Brain microvascular endothelial cell (primary cell): ENCODE results near the gene OSBPL7.

ENCODE experiments used
- DNase-seq: peaks from one replicate; pipeline ENCODE4 v3.0.0-alpha.2; 2020
- H3K27ac ChIP-seq: fragments of 250-450 bp; sonication (Bioruptor Pico); 2 replicates; pipeline ENCODE4 v1.5.1; 2020; ENCODE audit warnings: mild to moderate bottlenecking, moderate library complexity
- H3K27me3 ChIP-seq: fragments of 250-450 bp; sonication (Bioruptor Pico); replicated peaks from 2 replicates; pipeline ENCODE4 v1.5.1; 2020; ENCODE audit warnings: mild to moderate bottlenecking
- H3K36me3 ChIP-seq: fragments of 250-450 bp; sonication (Bioruptor Pico); replicated peaks from 2 replicates; pipeline ENCODE4 v1.5.1; 2020; ENCODE audit warnings: mild to moderate bottlenecking
- H3K4me3 ChIP-seq: 2 replicates; pipeline ENCODE4 v1.5.1; 2011; ENCODE audit warnings: low read depth, mild to moderate bottlenecking, control low read depth, low read length, moderate library complexity
- in situ Hi-C: cut with HindIII; loops from 2 replicates; pipeline ENCODE4 v1.10.0; 2017; ENCODE audit warnings: low sequenced_read_pairs, low pct_ligation_motif_present
- TF ChIP-seq, protein P1 (sequence below): IDR thresholded peaks from 2 replicates; pipeline ENCODE4 v1.5.1; 2011; ENCODE audit warnings: low read depth, mild to moderate bottlenecking, moderate library complexity, low read length, control low read depth, inconsistent platforms; ENCODE audit errors: missing control alignments

The OSBPL7 gene

DNA sequence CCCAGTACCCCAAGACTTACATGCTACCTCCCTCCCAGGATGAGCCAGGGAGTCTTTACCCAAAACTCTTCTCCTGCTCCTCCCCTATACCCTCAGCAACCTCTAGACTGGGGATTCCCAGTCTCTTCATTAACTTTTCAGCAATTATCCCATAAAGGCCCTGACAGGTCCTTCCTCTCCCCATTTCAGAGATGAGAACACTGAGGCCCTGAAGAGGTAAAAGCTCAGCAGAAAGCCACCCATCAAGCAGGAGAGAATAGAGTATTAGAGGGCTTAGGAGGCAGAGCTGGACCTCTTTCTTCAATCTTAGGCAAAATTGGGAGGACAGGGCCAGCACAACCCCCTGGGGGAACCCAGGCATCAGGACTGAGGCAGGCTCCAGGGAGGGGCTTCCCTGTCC, 35.2 kb upstream of the OSBPL7 start:
- H3K4me3 ChIP-seq, result no peak overlapping the region
- in situ Hi-C loops, result no loop called here
- H3K36me3 ChIP-seq, result no peaks in the 10 kb centered on the region
- DNase-seq, result no peak
- no peak overlapping the region for H3K27ac ChIP-seq
- TF ChIP-seq, protein P1, sequence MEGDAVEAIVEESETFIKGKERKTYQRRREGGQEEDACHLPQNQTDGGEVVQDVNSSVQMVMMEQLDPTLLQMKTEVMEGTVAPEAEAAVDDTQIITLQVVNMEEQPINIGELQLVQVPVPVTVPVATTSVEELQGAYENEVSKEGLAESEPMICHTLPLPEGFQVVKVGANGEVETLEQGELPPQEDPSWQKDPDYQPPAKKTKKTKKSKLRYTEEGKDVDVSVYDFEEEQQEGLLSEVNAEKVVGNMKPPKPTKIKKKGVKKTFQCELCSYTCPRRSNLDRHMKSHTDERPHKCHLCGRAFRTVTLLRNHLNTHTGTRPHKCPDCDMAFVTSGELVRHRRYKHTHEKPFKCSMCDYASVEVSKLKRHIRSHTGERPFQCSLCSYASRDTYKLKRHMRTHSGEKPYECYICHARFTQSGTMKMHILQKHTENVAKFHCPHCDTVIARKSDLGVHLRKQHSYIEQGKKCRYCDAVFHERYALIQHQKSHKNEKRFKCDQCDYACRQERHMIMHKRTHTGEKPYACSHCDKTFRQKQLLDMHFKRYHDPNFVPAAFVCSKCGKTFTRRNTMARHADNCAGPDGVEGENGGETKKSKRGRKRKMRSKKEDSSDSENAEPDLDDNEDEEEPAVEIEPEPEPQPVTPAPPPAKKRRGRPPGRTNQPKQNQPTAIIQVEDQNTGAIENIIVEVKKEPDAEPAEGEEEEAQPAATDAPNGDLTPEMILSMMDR, result no peak
- H3K27me3 ChIP-seq, result peaks cover 30% of the 10 kb centered on the region

DNA sequence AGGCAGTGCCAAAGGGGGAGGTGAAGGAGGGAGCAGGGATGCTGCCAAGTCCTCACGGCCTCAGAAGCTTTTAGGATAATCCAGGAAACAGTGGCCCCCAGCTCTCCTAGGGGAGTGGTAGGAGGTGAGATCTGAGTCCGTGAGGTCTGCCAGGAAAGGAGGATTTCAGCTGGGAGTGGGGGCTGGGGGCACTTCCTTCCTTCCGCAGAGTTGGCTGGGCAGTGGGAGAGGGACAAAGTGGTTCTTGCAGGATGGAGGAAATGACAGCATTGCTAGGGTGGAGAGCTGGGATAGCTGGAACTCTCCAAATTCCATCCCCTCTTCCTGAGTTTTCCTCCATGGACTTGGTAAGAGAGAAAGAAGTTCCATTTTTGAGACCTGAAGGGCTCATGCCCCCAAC, 34.1 kb upstream of the OSBPL7 start:
- H3K4me3 ChIP-seq, result no peak overlapping the region
- no peaks in the 10 kb centered on the region for H3K36me3 ChIP-seq
- DNase-seq, result no peak
- no peak overlapping the region for H3K27ac ChIP-seq
- in situ Hi-C loops, result no loop called here
- peaks cover 37% of the 10 kb centered on the region for H3K27me3 ChIP-seq
- TF ChIP-seq, protein P1, result no peak

DNA sequence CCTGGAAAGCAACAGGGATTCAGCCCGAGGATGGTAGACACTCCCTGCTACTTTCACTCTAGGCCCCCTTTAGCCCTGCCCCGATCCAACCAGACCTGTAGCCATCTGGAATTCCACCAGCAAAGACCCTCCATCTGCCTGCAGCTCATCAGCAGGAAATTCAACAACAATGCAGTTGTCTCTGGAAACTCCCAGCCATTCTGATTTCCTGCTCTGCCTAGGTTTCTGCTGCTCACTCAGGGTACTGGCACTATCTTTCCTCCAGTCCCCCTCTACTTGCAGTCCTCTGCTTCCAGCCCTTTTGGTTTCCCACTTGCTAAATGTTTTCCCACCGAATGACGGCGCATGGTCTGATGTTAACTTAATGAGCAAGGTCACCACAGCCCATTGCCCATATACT, 32.0 kb upstream of the OSBPL7 start:
- in situ Hi-C loops, result no loop called here
- Histone ChIP-seq H3K4me3 (no peak overlapping the region), H3K27me3 (peaks cover 59% of the 10 kb centered on the region), H3K36me3 (no peaks in the 10 kb centered on the region), H3K27ac (no peak overlapping the region)
- TF ChIP-seq, protein P1, result no peak
- no peak for DNase-seq

DNA sequence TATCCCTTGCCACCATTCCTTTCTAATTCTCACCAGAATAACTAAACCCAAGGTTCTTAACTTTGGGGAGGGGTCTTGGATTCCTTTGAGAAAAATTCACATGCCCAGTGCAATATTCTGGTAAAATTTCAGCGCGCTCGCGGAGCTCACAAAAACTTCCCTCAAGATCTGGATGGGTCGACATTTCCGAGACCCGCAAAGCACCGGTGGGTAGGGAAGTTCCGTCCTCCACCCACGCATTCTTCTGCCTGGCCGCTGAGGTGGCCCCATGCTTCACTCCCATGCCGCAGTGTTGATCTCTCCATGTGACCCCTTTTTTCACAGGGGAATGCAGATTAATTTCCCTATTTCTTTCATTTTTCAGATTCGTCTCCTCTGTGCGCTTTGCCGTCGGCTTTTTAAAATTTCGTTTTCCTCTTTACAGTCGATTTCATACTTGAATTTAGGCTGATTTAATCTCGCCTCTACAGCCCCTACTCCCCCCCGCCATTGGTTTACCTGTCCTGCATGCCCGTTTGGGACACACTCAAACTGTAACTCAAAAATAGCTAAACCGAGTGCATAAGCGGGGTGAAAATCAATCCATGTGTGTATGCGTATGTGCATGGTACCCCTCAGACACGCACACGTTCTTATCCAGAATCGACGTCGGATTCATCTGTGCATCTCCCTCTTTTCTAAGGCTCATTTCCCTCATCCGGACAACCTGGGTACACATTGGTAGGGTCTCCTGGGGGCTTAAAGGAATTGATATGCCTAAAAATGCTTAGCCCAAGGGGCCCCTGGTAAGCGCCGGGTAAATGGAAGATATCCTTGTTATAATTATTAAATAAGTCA, 30.7 kb upstream of the OSBPL7 start:
- H3K27ac ChIP-seq, result no peak overlapping the region
- peaks cover 71% of the 10 kb centered on the region for H3K27me3 ChIP-seq
- H3K4me3 ChIP-seq, result no peak overlapping the region
- no peak for DNase-seq
- no peaks in the 10 kb centered on the region for H3K36me3 ChIP-seq
- in situ Hi-C loops, result no loop called here
- TF ChIP-seq, protein P1, result no peak

DNA sequence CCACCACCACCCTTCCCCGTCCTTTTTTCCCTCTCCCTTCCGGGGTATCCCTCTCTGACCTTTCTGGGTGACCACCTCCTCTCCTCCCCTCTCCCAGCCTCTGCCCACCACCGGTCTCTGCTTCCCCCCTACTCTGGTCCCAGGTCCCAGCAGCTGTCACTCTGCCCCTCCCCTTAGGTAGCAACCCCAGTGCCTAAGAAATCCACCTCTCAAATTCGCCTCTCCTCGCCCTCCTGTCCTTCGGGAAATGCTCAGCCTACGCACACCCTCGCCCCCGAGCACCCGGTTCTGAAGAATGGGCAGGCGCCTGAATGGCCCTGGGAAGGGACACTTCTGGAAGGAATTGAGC, 30.1 kb upstream of the OSBPL7 start:
- Histone ChIP-seq H3K4me3 (no peak overlapping the region), H3K27ac (no peak overlapping the region), H3K36me3 (no peaks in the 10 kb centered on the region), H3K27me3 (peaks cover 77% of the 10 kb centered on the region)
- in situ Hi-C loops, result no loop called here
- DNase-seq, result no peak
- TF ChIP-seq, protein P1, result no peak
